T-helper 9 cell (primary cell): Measurements from ENCODE around the gene CIAO2B.

Source experiments
- DNase-seq: peaks from one replicate; pipeline ENCODE4 v3.0.0-alpha.2; 2020

Gene CIAO2B

GRCh38 chr16:66885491-66885890 is 48.7 kb downstream of the CIAO2B start:
- no peak for DNase-seq

DNA sequence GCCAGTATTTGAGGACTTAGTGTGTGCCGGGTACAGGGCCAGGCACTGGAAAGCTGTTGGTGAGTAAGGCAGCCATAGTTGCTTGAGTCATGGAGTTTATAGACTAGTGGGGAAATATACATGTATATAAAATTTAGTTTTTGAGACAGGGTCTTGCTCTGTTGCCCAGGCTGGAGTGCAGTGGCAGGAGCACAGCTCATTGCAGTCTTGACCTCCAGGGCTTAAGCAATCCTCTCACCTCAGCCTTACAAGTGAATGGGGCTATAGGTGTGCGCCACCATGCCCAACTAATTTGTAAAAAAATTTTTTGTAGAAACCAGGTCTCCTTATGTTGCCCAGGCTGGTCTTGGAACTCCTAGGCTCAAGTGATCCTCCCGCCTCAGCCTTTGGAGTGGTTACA is 51.5 kb downstream of the CIAO2B start:
- no peak for DNase-seq
